GM19324 (cell line): ENCODE measurements around the gene SMIM10.
"Not testable (repeated sequence)": the region's sequence is repeated elsewhere in the genome, so short reads cannot be mapped to it uniquely, and the experiment has no call there.

Experiments used
- ATAC-seq: cut with Tn5 transposase; IDR thresholded peaks from one replicate; pipeline ENCODE4 v1.9.1; 2021; ENCODE audit warnings: mild to moderate bottlenecking, moderate library complexity; ENCODE audit not compliant: unreplicated experiment, low FRiP score

The SMIM10 gene

GRCh38 chrX:135009838-135010237 lies 19.0 kb downstream of the SMIM10 start:
- no peak for ATAC-seq

GRCh38 chrX:135010921-135011320 lies 20.1 kb downstream of the SMIM10 start:
- no peak for ATAC-seq

- no peak for ATAC-seq
These were observed 24.9 kb downstream of the SMIM10 start for GRCh38 chrX:135015523-135016245.

GRCh38 chrX:135019890-135020289 lies 29.1 kb downstream of the SMIM10 start:
- not testable (repeated sequence) for ATAC-seq

- not testable (repeated sequence) for ATAC-seq
These were observed 33.0 kb downstream of the SMIM10 start for GRCh38 chrX:135023791-135024190.

- ATAC-seq = no peak
These were observed 33.7 kb downstream of the SMIM10 start for GRCh38 chrX:135024526-135024925.

- not testable (repeated sequence) for ATAC-seq
These were observed 39.6 kb downstream of the SMIM10 start for GRCh38 chrX:135030207-135030963.

- ATAC-seq = not testable (repeated sequence)
These were observed 50.6 kb downstream of the SMIM10 start for GRCh38 chrX:135041149-135042123.
